Neural cell (in vitro differentiated cells): ENCODE data around the gene COG2. TPM values are rescaled to one million over a fixed set of nuclear protein-coding genes. Genes with fewer than 3 reads are reported as not detected.

Experiments
- H2AFZ ChIP-seq: fragments of 200-600, 300-800 bp; sonication (generic), shearing (Covaris generic); 2 replicates; pipeline ENCODE4 v1.6.0; 2014; ENCODE audit warnings: low read depth, mild to moderate bottlenecking, antibody characterized with exemption, low read length, moderate library complexity
- H3F3A ChIP-seq: fragments of 200-600 bp; shearing (Covaris generic); 2 replicates; pipeline ENCODE4 v1.6.1; 2016; ENCODE audit warnings: mild to moderate bottlenecking, moderate library complexity, mixed read lengths, antibody characterized with exemption, low read length; ENCODE audit not compliant: insufficient read depth, poor library complexity, severe bottlenecking
- H3K27ac ChIP-seq: fragments of 200-600, 300-800 bp; sonication (generic), shearing (Covaris generic); 2 replicates; pipeline ENCODE4 v1.5.1; 2014; ENCODE audit warnings: mild to moderate bottlenecking, low read length, moderate library complexity
- H3K27me3 ChIP-seq: fragments of 300-800, 200-600 bp; sonication (generic), shearing (Covaris generic); 2 replicates; pipeline ENCODE4 v1.6.0; 2014; ENCODE audit warnings: mild to moderate bottlenecking, low read depth, low read length, moderate library complexity; ENCODE audit not compliant: insufficient read depth
- H3K36me3 ChIP-seq: fragments of 300-800, 200-600 bp; sonication (generic), shearing (Covaris generic); 2 replicates; pipeline ENCODE4 v1.5.1; 2014; ENCODE audit warnings: mild to moderate bottlenecking, antibody characterized with exemption, low read length, moderate library complexity; ENCODE audit not compliant: insufficient read depth
- H3K4me2 ChIP-seq: fragments of 300-800, 200-600 bp; sonication (generic), shearing (Covaris generic); 2 replicates; pipeline ENCODE4 v1.6.0; 2014; ENCODE audit warnings: mild to moderate bottlenecking, low read length
- H3K4me3 ChIP-seq: fragments of 300-800, 200-600 bp; sonication (generic), shearing (Covaris generic); 2 replicates; pipeline ENCODE4 v1.5.1; 2014; ENCODE audit warnings: mild to moderate bottlenecking, low read length, moderate library complexity
- H3K79me2 ChIP-seq: fragments of 200-600 bp; shearing (Covaris generic); replicated peaks from 2 replicates; pipeline ENCODE4 v1.6.0; 2014; ENCODE audit warnings: mild to moderate bottlenecking, low read length, moderate library complexity; ENCODE audit not compliant: insufficient read depth
- H3K9ac ChIP-seq: fragments of 300-800, 200-600 bp; sonication (generic), shearing (Covaris generic); 2 replicates; pipeline ENCODE4 v1.6.1; 2016; ENCODE audit warnings: mild to moderate bottlenecking, low read length, mixed read lengths
- H3K9me2 ChIP-seq: fragments of 200-600 bp; shearing (Covaris generic); 2 replicates; pipeline ENCODE4 v1.6.1; 2016; ENCODE audit warnings: mild to moderate bottlenecking, low read length, mixed read lengths; ENCODE audit not compliant: insufficient read depth
- H3K9me3 ChIP-seq: fragments of 200-600, 300-800 bp; sonication (generic), shearing (Covaris generic); 2 replicates; pipeline ENCODE4 v1.6.1; 2016; ENCODE audit warnings: mild to moderate bottlenecking, mixed run types, low read length, moderate library complexity, mixed read lengths
- H4K20me1 ChIP-seq: fragments of 200-600 bp; shearing (Covaris generic); 2 replicates; pipeline ENCODE4 v1.6.1; 2016; ENCODE audit warnings: mild to moderate bottlenecking, mixed run types; ENCODE audit not compliant: insufficient read depth
- CTCF ChIP-seq: fragments of 450-650 bp; IDR thresholded peaks from 2 replicates; pipeline ENCODE4 v1.5.1; 2014; ENCODE audit warnings: antibody characterized with exemption, mild to moderate bottlenecking, moderate library complexity; ENCODE audit not compliant: poor library complexity, severe bottlenecking
- EP300 ChIP-seq: fragments of 450-650 bp; conservative IDR thresholded peaks from 2 replicates; pipeline ENCODE4 v1.6.1; 2014; ENCODE audit warnings: antibody characterized with exemption, mild to moderate bottlenecking, moderate library complexity; ENCODE audit not compliant: poor library complexity, severe bottlenecking
- EZH2 ChIP-seq: fragments of 200-600, 300-800 bp; shearing (Covaris generic), sonication (generic); IDR thresholded peaks from 2 replicates; pipeline ENCODE4 v1.6.1; 2014; ENCODE audit warnings: antibody characterized with exemption, low read length, borderline replicate concordance, mild to moderate bottlenecking; ENCODE audit not compliant: insufficient read depth, poor library complexity, severe bottlenecking
- MXI1 ChIP-seq: fragments of 450-650 bp; conservative IDR thresholded peaks from 2 replicates; pipeline ENCODE4 v1.6.1; 2014; ENCODE audit warnings: antibody characterized with exemption, mild to moderate bottlenecking; ENCODE audit not compliant: poor library complexity, severe bottlenecking
- POLR2AphosphoS5 ChIP-seq: IDR thresholded peaks from 2 replicates; pipeline ENCODE4 v1.6.1; 2012
- RAD21 ChIP-seq: fragments of 450-650 bp; conservative IDR thresholded peaks from 2 replicates; pipeline ENCODE4 v1.6.1; 2014; ENCODE audit warnings: antibody characterized with exemption, mild to moderate bottlenecking, moderate library complexity
- REST ChIP-seq: IDR thresholded peaks from 2 replicates; pipeline ENCODE4 v1.6.1; 2012; ENCODE audit warnings: borderline replicate concordance
- SMC3 ChIP-seq: fragments of 450-650 bp; conservative IDR thresholded peaks from 2 replicates; pipeline ENCODE4 v1.6.1; 2014; ENCODE audit warnings: antibody characterized with exemption, mild to moderate bottlenecking, moderate library complexity; ENCODE audit not compliant: poor library complexity
- TAF1 ChIP-seq: IDR thresholded peaks from 2 replicates; pipeline ENCODE4 v1.6.1; 2012; ENCODE audit warnings: low read depth
- polyA minus RNA-seq: library from RNA; depleted of rRNA, polyadenylated mRNA; stranded (reverse); fragments of >200 nt; gene quantifications from 2 replicates; pipeline ENCODE4 v1.2.3, GENCODE V29; 2014
- polyA plus RNA-seq: library from polyadenylated mRNA; depleted of rRNA; stranded (reverse); fragments of >200 nt; gene quantifications from 2 replicates; pipeline ENCODE4 v1.2.3, GENCODE V29; 2014

Gene COG2
- polyA plus RNA-seq (14.5 and 14.7 TPM in 2 replicates), polyA minus RNA-seq (28.2 and 30.3 TPM in 2 replicates)

- Histone ChIP-seq H3K4me3 (peak within 1 kb of the TSS; percentile 93), H3K9me2 (no peaks in the 10 kb centered on the region), H3K9ac (peak within 1 kb of the TSS; percentile 65), H3F3A (no peaks in the 10 kb centered on the region), H4K20me1 (no peaks in the 10 kb centered on the region), H3K4me2 (peak within 1 kb of the TSS; percentile 82), H3K9me3 (no peaks in the 10 kb centered on the region), H2AFZ (peak within 1 kb of the TSS; percentile 48), H3K27ac (peak within 1 kb of the TSS; percentile 61), H3K79me2 (peaks cover 27% of the 10 kb centered on the region), H3K27me3 (no peaks in the 10 kb centered on the region), H3K36me3 (no peaks in the 10 kb centered on the region)
- TF ChIP-seq EZH2 (no peak), REST (peak; percentile 47), RAD21 (peak; percentile 81), EP300 (no peak), TAF1 (no peak), CTCF (peak; percentile 100), MXI1 (peak; percentile 95), POLR2AphosphoS5 (peak; percentile 67), SMC3 (peak; percentile 86)
Measured at GRCh38 chr1:230642263-230642959, at the start of gene COG2. Gene COG2 (plus strand): TSS chr1:230642481. CDS start chr1:230642607, 126 bp downstream.

GRCh38 chr1:230592848-230593414 lies 49.4 kb upstream of the COG2 start:
- Histone ChIP-seq H3K9me3 (no peaks in the 10 kb centered on the region), H3K9ac (no peak overlapping the region), H3K79me2 (no peaks in the 10 kb centered on the region), H3K9me2 (no peaks in the 10 kb centered on the region), H4K20me1 (no peaks in the 10 kb centered on the region), H3K36me3 (no peaks in the 10 kb centered on the region), H3K4me2 (no peak overlapping the region), H2AFZ (no peak overlapping the region), H3F3A (no peaks in the 10 kb centered on the region), H3K4me3 (no peak overlapping the region), H3K27me3 (no peaks in the 10 kb centered on the region), H3K27ac (no peak overlapping the region)
- TF ChIP-seq SMC3: no peak
- TF ChIP-seq POLR2AphosphoS5: no peak
- TF ChIP-seq TAF1: no peak
- TF ChIP-seq CTCF: no peak
- no peak for TF ChIP-seq MXI1
- no peak for TF ChIP-seq REST
- TF ChIP-seq EP300: no peak
- no peak for TF ChIP-seq RAD21
- TF ChIP-seq EZH2: no peak
